ENCODE data around the gene MYRFL. TPM values are rescaled to one million over a fixed set of nuclear protein-coding genes. Genes with fewer than 3 reads are reported as not detected.
"Not testable (repeated sequence)": the region's sequence is repeated elsewhere in the genome, so short reads cannot be mapped to it uniquely, and the experiment has no call there.

MYRFL gene
- total RNA-seq, 2 experiments from 2014 or later, result not detected

DNA sequence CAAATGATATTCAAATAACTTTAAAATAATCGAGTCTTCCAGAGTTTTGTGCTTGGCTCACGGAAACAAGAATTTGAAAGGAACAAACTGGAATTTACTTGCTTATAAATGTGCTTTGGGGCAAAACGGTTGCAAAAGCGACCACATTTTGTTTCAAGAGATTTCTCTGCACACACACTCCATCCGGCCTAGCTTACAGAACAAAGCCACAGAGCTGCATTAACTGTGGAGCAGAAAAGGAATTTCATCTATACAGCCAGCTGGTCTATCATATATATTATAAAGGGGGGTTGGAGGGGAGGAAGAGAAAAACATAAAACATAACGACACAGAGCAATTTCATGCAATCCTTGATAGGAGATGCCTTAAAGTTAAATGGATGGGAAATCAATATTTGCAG lies 153.0 kb downstream of the MYRFL start:
- Mint-ChIP-seq H3K27me3 (peaks cover 15% of the 10 kb centered on the region), H3K4me1 (no peaks in the 10 kb centered on the region), H3K9me3 (ENCODE audit: low read depth) (no peaks in the 10 kb centered on the region), H3K36me3 (no peaks in the 10 kb centered on the region), H3K4me3 (no peak overlapping the region), H3K27ac (no peak overlapping the region)
- no peak for ATAC-seq
- CTCF ChIA-PET, result interaction anchor here (1.3 kb wide), 1 partner anchor 9 kb away, joined by 3 read pairs; no protein-coding TSS in a partner anchor
- no peak for DNase-seq

DNA sequence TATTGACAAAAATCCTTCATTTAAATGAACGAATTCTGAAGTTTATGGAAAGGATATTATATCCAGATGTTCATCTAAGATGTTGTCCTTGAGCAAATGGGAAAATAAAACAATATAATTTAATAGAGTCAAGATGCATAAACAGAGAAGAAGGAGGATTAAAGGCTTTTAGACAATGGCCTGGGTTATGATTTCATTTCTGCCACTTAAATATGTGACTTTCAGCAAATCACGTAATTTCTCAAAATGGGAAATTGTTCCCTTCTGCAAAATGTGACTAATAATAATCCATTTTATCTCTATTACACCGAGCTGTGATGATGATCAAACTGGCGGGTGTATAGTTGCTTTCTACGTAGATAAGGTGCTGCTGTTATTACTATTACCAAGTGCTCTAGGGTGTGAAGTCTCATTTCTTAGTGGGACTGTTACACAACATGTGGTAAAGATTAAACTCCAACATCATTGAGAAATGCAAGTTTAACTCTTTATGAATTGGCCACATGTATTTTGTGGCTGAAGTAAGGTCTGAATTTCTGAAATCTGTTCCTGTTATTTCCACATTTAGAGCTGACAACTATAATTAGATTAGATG lies 157.0 kb downstream of the MYRFL start:
- ATAC-seq (no peak), DNase-seq (no peak)
- no peaks in the 10 kb centered on the region for H3K9me3 Mint-ChIP-seq (ENCODE audit: low read depth)
- no peak overlapping the region for H3K4me3 Mint-ChIP-seq
- CTCF ChIA-PET, result no interaction called here
- no peaks in the 10 kb centered on the region for H3K4me1 Mint-ChIP-seq
- no peaks in the 10 kb centered on the region for H3K36me3 Mint-ChIP-seq
- no peak overlapping the region for H3K27ac Mint-ChIP-seq
- peaks cover 9% of the 10 kb centered on the region for H3K27me3 Mint-ChIP-seq

DNA sequence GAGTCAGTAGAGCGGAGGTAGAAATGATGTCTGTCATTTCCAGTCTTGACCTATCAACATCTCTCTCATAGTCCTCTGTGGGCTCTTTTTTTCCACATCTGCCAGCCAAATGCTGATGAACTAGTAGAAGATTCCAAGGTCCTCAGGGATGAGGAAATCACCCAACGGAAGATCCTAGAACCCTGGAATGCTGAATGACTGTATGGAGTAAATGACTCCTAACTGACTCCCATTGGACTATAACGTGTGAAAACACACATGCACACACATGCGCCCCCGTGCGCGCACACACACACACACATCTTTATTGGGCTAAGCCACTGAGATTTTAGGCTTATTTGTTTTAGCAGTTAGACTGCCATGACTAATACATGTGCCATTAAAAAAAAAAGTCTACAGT lies 159.2 kb downstream of the MYRFL start:
- Mint-ChIP-seq H3K4me1 (no peaks in the 10 kb centered on the region), H3K27ac (no peak overlapping the region), H3K36me3 (no peaks in the 10 kb centered on the region), H3K4me3 (no peak overlapping the region), H3K9me3 (ENCODE audit: low read depth) (no peaks in the 10 kb centered on the region), H3K27me3 (peaks cover 5% of the 10 kb centered on the region)
- DNase-seq, result no peak
- no peak for ATAC-seq
- CTCF ChIA-PET, result no interaction called here

DNA sequence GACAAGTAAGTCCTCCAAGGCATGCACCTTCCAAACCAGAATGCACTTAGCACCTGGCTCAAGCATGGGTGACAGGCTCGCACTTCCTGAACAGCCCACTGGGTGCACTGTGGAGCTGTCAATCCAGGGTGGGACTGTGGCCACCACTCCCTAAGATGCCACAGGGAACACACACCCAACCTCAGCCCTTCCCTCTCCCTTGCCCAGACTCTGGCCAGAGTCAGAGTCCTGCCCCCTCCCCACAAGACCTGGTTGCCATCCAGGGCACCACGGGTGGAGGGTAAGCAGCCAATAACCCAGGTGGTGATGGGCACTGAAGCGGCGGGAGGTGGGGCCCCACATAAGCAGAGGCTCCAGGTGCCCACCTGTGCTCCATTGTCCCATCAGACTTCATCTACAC lies 160.6 kb downstream of the MYRFL start:
- ATAC-seq (no peak), DNase-seq (no peak)
- CTCF ChIA-PET, result no interaction called here
- no peak overlapping the region for H3K4me3 Mint-ChIP-seq
- H3K27ac Mint-ChIP-seq, result no peak overlapping the region
- peaks cover 2% of the 10 kb centered on the region for H3K27me3 Mint-ChIP-seq
- H3K36me3 Mint-ChIP-seq, result no peaks in the 10 kb centered on the region
- H3K9me3 Mint-ChIP-seq (ENCODE audit: low read depth), result no peaks in the 10 kb centered on the region
- no peaks in the 10 kb centered on the region for H3K4me1 Mint-ChIP-seq

DNA sequence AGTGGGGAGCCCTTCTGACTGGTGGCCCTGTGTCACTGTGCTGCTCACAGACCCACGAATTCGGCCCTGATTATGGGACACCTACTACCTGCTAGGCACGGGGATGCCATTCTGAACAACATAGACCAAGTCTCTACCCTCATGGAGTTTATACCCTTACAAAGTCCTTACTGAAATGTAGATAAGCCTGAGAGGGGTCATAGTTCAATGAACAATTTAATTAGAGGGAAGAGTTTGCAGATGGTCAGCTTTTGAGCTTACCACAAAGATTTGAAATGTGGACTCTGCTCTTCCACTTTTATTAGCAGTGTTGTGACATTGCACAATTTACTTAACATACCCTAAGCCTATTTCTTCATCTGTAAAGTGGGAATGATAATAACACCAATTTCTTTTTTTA lies 161.1 kb downstream of the MYRFL start:
- ATAC-seq (no peak), DNase-seq (no peak)
- Mint-ChIP-seq H3K4me1 (no peaks in the 10 kb centered on the region), H3K9me3 (ENCODE audit: low read depth) (no peaks in the 10 kb centered on the region), H3K27me3 (peaks cover under 1% of the 10 kb centered on the region), H3K27ac (no peak overlapping the region), H3K36me3 (no peaks in the 10 kb centered on the region), H3K4me3 (no peak overlapping the region)
- CTCF ChIA-PET, result no interaction called here

DNA sequence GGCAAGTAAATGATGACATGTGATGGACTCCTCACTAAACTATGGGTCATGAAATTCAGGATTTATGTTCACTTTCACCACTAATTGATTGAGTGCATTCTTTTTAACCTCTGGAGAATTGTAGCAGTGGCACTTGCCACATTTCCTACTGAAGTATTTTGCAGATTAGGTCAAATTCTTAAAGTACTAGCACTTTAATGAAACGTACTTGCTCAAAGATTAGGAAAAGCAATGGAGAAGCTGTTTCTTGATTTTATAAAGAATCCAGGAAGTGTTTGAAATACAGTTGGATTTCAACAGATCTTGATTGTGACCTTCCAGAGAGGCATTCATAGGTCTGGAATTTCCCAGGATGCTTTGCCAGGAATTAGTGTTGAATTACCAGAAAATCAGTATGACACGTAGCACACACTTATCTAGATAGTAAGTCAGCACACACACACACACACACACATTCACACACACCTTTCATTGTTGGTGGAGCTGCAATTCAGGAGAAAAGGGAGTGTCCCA lies 162.6 kb downstream of the MYRFL start:
- Mint-ChIP-seq H3K36me3 (no peaks in the 10 kb centered on the region), H3K27ac (no peak overlapping the region), H3K27me3 (no peaks in the 10 kb centered on the region), H3K4me1 (no peaks in the 10 kb centered on the region), H3K9me3 (ENCODE audit: low read depth) (no peaks in the 10 kb centered on the region), H3K4me3 (no peak overlapping the region)
- DNase-seq, result no peak
- CTCF ChIA-PET, result interaction anchor here (1.1 kb wide), 1 partner anchor 9 kb away, joined by 3 read pairs; no protein-coding TSS in a partner anchor
- ATAC-seq, result no peak

DNA sequence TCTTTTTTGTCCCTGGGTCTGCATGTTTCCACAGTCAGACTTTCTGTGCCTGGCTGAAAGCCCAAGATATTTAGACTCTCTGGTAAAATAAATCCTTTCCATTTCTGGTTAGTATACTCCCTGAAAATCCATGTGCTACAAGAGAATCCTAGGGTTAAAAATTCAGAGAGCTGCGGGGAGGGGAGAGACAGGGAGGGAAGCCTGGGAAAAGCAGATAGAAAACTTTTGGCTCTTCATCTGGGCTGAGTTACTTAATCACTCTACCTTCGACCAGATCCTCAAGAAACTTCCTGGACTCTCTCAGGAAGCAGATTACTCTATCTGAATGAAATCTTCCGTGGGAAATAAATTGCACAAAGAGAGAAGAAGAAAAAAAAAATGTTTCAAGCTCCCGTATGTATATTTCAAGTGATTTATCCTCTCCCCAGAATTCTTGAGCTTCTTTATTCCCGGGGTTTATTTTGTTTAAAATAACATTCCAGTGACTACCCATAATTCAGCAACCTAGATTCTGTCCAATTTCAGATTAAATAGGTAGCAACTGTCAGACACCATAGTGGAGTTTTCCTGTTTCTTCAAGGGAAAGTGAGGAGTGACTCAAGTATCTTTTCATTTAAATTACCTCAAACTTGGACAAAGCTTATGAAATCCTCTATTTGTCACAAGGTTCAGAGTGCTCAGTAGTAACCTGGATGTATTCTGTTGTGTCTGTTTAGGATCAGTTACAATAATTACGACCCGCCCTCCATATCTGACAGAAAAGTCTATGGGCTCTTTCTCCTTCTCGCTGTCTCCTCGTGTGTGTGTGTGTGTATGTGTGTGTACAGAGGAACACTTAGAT lies 163.7 kb downstream of the MYRFL start:
- H3K27me3 Mint-ChIP-seq, result no peaks in the 10 kb centered on the region
- no peaks in the 10 kb centered on the region for H3K36me3 Mint-ChIP-seq
- CTCF ChIA-PET, result no interaction called here
- no peaks in the 10 kb centered on the region for H3K4me1 Mint-ChIP-seq
- no peak overlapping the region for H3K27ac Mint-ChIP-seq
- H3K4me3 Mint-ChIP-seq, result no peak overlapping the region
- DNase-seq, result no peak
- no peaks in the 10 kb centered on the region for H3K9me3 Mint-ChIP-seq (ENCODE audit: low read depth)
- no peak for ATAC-seq

DNA sequence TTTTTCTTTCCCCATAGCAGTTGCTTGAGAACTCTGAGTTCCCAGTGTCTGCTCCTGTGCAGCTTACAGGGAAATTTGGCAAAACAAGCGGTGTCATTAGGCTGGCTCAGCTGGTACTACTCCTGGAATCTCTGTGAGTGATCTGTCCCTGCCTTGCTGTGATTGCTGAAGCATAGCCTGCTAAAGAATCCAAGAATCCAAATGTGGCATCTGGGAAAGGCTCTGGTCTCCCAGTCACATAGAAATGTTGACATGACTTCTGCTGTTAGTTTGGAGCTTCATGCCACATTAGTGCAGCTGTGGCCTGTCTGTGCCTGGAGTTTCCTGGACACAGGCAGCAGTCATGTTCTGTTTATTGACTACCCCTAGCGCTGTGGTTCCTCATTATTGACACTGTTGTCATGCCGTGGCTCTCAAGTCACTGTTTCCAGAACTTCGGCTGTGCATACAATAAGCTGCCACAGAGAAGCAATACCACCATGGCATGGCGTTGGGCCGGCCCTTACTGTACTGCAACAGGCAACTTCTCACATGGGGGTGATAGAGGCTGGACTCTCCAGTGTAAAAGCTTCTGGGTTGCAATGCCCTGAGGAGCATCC lies 166.8 kb downstream of the MYRFL start:
- CTCF ChIA-PET, result no interaction called here
- ATAC-seq, result no peak
- no peaks in the 10 kb centered on the region for H3K36me3 Mint-ChIP-seq
- no peak for DNase-seq
- no peaks in the 10 kb centered on the region for H3K9me3 Mint-ChIP-seq (ENCODE audit: low read depth)
- H3K4me1 Mint-ChIP-seq, result no peaks in the 10 kb centered on the region
- no peaks in the 10 kb centered on the region for H3K27me3 Mint-ChIP-seq
- H3K4me3 Mint-ChIP-seq, result no peak overlapping the region
- no peak overlapping the region for H3K27ac Mint-ChIP-seq

DNA sequence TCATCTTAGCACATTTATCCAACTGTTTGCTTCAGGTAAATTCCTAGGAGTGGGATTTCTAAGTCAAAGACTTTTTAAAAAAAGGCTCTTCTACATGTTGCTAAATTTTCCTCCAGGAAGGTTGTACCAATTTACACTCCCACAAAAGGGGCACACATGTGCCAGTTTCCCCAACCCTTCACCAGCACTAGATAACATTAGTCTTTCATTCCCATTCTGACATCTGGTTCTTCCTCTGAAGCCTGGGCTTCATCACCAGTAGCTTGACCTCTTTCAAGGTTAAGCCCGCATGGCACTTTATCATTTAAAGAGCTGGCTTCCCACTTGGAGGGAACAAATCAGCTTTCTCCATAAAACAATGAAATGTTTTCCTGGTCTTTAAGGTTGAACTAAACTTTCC lies 168.4 kb downstream of the MYRFL start:
- CTCF ChIA-PET, result no interaction called here
- Mint-ChIP-seq H3K27ac (no peak overlapping the region), H3K36me3 (no peaks in the 10 kb centered on the region), H3K9me3 (ENCODE audit: low read depth) (no peaks in the 10 kb centered on the region), H3K4me1 (no peaks in the 10 kb centered on the region), H3K4me3 (no peak overlapping the region), H3K27me3 (peaks cover 1% of the 10 kb centered on the region)
- ATAC-seq, result no peak
- no peak for DNase-seq

DNA sequence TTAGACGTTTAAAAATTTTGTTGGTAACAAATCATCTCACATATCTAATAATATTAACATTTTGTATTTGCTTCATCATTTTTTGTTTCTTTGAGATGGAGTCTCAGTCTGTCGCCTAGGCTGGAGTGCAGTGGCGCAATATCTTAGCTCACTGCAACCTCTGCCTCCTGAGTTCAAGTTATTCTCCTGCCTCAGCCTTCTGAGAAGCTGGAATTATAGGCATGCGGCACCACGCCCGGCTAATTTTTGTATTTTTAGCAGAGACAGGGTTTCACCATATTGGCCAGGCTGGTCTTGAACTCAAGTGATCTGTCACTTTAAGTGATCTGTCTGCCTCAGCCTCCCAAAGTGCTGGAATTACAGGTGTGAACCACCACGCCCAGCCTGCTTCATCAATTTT lies 169.1 kb downstream of the MYRFL start:
- ATAC-seq; DNase-seq; H3K4me1 Mint-ChIP-seq; CTCF ChIA-PET; H3K27me3 Mint-ChIP-seq; H3K4me3 Mint-ChIP-seq; H3K9me3 Mint-ChIP-seq (ENCODE audit: low read depth); H3K27ac Mint-ChIP-seq; H3K36me3 Mint-ChIP-seq: not testable (repeated sequence)

DNA sequence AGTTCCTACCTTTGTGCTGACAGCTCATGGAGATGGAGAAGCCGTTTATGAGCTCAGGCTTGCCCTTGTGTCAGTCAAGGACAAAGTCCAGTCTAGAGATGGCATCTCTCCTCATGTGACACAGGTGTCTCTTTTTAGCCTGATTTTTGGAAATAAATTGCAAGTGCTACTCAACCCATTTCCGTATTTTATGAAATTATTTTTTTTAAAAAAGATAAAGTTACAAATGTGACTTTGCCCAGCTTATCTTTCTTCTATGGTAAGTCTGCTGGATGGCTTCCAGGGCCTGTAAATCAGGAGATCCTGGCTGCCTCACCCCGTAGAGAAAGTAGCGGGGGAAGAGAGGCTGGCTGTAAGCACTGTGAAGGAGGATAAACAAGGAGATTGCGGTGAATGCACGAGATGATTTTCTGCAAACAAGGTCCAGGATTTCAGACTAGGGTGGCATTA lies 169.7 kb downstream of the MYRFL start:
- Mint-ChIP-seq H3K4me3 (no peak overlapping the region), H3K4me1 (no peaks in the 10 kb centered on the region), H3K27ac (no peak overlapping the region), H3K27me3 (peaks cover 4% of the 10 kb centered on the region), H3K36me3 (no peaks in the 10 kb centered on the region), H3K9me3 (ENCODE audit: low read depth) (no peaks in the 10 kb centered on the region)
- DNase-seq (no peak), ATAC-seq (no peak)
- CTCF ChIA-PET, result no interaction called here

DNA sequence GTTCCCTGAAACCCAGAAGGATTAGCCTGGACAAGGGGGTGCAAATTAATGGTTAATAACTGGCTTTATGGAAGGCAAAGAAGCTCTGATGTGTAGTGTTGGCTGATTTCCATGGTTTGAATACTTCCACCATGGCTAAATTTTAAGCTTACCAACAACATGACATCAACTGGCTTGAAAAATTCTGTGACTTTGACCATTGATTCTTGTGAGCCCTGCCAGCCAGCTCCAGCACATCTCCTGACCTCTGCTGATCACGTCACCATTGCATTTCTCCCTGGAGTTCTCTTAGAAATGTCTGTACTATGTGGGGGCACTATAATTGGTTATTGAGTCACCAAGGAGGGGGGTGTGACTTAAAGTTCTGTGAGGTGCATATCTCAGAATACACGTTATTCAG lies 171.2 kb downstream of the MYRFL start:
- Mint-ChIP-seq H3K4me1 (no peaks in the 10 kb centered on the region), H3K9me3 (ENCODE audit: low read depth) (no peaks in the 10 kb centered on the region), H3K27ac (no peak overlapping the region), H3K36me3 (no peaks in the 10 kb centered on the region), H3K4me3 (no peak overlapping the region), H3K27me3 (peaks cover 7% of the 10 kb centered on the region)
- DNase-seq, result no peak
- CTCF ChIA-PET, result no interaction called here
- ATAC-seq, result no peak

DNA sequence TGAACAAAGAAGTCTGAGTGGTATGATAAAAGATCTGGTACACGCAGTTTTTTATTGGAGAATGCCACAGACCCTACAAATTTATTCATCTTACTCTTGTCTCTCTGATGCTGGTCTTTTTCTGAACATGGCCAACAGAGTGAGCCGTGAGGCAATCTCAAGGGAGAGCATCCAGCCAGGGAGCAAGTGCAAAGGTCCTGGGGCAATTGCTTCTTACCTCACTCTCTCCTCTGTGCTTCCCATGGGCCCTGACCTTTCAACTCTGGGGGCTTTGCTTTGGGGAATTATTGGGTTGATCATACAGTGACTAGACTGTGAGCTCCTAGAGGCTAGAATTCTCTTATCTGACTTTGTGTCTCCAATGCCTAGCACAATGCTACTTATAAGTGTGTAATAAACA lies 171.7 kb downstream of the MYRFL start:
- CTCF ChIA-PET, result no interaction called here
- no peak for ATAC-seq
- peaks cover 9% of the 10 kb centered on the region for H3K27me3 Mint-ChIP-seq
- DNase-seq, result no peak
- no peak overlapping the region for H3K4me3 Mint-ChIP-seq
- no peaks in the 10 kb centered on the region for H3K4me1 Mint-ChIP-seq
- no peak overlapping the region for H3K27ac Mint-ChIP-seq
- H3K9me3 Mint-ChIP-seq (ENCODE audit: low read depth), result no peaks in the 10 kb centered on the region
- no peaks in the 10 kb centered on the region for H3K36me3 Mint-ChIP-seq

DNA sequence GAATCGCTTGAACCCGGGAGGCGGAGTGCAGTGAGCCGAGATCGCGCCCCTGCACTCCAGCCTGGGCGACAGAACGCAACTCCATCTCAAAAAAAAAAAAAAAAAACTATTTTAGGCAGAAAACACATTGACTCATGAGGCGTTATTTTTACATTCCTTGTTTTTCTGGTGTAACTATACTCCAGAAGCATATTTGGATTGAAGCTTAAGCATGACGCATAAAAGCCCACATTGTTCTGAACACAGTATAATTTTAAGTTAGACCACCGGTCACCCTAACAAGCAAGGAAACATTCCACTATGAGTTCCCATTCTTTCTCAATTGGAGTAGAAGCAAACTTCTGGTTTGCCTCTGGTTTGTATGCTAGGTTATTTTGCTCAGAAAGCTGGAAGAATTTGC lies 173.0 kb downstream of the MYRFL start:
- Mint-ChIP-seq H3K27ac (no peak overlapping the region), H3K27me3 (peaks cover 9% of the 10 kb centered on the region), H3K36me3 (no peaks in the 10 kb centered on the region), H3K9me3 (ENCODE audit: low read depth) (no peaks in the 10 kb centered on the region), H3K4me3 (no peak overlapping the region), H3K4me1 (no peaks in the 10 kb centered on the region)
- ATAC-seq (no peak), DNase-seq (no peak)
- CTCF ChIA-PET, result no interaction called here

Data from activated CD8-positive, alpha-beta memory T cell treated with anti-CD3 and anti-CD28 coated beads, Interleukin-2, amount 10 ng/mL, durations not matched to agents 7 days and 5 days (primary cell).